ENCODE results near the gene VSTM2B.

VSTM2B gene

DNA sequence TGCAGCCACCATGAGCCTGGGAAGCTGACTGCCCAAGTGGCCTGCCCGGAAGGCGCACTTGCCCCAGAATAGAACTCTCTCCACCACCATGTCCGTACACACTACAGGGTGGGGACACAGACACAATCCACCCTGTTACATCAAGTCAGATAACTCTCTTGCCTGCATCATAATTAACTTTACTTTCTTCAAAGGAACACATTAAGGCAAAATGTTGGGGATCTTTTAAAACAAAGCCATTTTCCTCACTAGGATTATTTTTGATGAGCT is 23.3 kb upstream of the VSTM2B start:
- no peak overlapping the region for H3K4me3 ChIP-seq (ENCODE audit: low read depth, low read length)
- TF ChIP-seq, protein P1, sequence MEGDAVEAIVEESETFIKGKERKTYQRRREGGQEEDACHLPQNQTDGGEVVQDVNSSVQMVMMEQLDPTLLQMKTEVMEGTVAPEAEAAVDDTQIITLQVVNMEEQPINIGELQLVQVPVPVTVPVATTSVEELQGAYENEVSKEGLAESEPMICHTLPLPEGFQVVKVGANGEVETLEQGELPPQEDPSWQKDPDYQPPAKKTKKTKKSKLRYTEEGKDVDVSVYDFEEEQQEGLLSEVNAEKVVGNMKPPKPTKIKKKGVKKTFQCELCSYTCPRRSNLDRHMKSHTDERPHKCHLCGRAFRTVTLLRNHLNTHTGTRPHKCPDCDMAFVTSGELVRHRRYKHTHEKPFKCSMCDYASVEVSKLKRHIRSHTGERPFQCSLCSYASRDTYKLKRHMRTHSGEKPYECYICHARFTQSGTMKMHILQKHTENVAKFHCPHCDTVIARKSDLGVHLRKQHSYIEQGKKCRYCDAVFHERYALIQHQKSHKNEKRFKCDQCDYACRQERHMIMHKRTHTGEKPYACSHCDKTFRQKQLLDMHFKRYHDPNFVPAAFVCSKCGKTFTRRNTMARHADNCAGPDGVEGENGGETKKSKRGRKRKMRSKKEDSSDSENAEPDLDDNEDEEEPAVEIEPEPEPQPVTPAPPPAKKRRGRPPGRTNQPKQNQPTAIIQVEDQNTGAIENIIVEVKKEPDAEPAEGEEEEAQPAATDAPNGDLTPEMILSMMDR (IDR thresholded peaks at IDR 0.05; ENCODE audit: insufficient read depth, low read depth, low read length, missing control alignments), result no peak
- DNase-seq (ENCODE audit: low read depth), result no peak

DNA sequence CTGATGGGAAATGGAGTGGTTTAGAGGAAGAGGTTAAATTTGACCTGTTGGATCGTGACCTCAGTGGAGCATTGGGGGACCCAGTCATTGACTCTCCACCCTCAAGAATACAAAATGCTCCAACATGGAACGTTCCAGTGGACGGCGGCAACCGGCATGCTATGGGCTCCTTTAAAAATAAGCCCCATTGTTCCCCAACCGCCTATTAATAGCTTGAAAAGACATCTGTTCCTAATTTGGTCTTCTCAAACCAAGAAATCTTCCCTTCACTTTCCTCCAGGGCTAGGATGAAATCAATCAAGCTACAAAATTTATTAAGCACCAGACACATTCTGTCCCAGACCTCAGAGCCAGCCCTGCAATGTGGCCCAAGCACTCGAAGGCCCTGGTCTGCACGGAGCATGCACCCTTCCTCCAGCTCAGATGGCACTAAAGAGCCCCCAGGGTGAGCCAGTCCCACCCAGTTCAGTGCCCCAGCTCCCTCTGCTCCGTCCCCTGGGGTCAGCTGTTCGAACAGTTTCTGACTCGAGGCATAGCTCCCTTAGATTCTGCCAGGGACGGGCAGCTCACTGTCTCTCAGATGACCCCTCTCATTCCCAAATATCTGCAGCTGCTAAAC is 22.5 kb upstream of the VSTM2B start:
- TF ChIP-seq, protein P1 (IDR thresholded peaks at IDR 0.05; ENCODE audit: insufficient read depth, low read depth, low read length, missing control alignments), result no peak
- DNase-seq (ENCODE audit: low read depth), result no peak
- no peak overlapping the region for H3K4me3 ChIP-seq (ENCODE audit: low read depth, low read length)

DNA sequence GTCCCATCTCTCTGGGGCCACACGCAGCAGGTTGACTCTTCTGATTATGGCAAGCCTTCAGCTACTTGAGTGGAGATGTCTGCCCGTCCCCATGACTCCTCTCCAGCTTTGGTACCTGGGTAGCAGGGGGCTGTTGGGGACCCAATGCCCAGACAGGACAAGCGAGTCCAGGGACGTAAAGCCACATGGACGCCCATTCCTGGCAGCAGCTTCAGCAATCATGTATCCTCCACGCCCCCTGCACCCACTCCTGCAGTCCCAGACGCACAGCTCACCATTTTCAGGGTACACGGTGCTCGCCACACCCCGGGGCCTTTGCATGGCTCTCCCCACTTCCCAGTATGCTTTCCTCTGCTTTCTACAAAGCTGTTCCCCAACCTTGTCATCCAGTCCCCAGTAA is 22.0 kb upstream of the VSTM2B start:
- DNase-seq (ENCODE audit: low read depth), result no peak
- H3K4me3 ChIP-seq (ENCODE audit: low read depth, low read length), result no peak overlapping the region
- TF ChIP-seq, protein P1 (IDR thresholded peaks at IDR 0.05; ENCODE audit: insufficient read depth, low read depth, low read length, missing control alignments), result no peak

DNA sequence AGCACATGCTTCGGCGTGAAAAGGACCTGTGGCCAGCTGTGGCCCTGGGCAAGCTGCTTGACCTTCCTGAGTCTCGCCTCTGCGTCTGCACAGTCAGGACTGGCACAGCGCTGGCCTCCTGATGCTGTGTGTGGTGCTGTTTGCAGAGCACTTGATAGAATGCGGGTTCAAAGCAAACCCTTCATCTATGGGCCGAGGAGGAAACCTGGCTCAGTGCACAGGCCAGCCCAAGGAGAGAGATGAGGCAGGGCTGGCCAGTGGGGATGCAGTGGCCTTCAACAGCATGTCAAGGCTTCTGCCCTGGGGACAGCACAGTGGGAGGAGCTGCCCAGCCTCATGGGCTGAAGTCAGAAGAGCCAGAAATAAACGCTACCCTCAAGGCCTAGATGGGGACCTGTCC is 21.3 kb upstream of the VSTM2B start:
- DNase-seq (ENCODE audit: low read depth), result no peak
- TF ChIP-seq, protein P1 (IDR thresholded peaks at IDR 0.05; ENCODE audit: insufficient read depth, low read depth, low read length, missing control alignments), result no peak
- no peak overlapping the region for H3K4me3 ChIP-seq (ENCODE audit: low read depth, low read length)

DNA sequence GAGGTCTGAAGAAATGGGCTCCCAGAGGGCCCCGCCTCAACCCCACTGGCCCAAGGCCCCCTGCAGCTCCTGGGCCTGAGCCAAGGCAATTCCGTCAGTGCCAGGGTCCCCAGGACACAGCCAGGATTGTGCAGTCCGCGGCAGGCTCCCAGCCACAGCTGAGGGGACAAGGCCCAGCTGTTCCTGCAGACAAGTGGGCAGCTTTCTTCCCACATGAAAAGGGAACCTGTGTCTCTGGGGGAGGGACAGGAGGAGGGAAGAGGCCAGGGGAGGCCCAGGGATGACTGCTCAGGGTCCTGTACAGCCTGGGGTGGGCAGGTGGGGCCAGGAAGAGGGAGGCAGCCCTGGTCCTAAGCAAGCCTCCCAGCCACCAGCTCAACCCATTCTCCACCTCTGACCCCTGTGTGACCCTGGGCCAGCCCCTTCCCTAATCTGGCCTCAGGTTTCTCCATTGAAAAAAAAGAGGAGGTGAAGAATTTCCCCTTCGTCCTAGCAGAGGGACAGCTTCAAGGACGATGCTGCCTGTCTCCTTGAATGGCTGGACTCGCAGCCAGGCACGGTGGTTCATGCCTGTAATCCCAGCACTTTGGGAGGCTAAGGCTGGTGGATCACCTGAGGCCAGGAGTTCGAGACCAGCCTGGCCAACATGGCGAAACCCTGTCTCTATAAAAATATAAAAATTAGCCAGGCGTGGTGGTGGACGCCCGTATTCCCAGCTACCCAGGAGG is 20.5 kb upstream of the VSTM2B start:
- TF ChIP-seq, protein P1 (IDR thresholded peaks at IDR 0.05; ENCODE audit: insufficient read depth, low read depth, low read length, missing control alignments), result no peak
- no peak for DNase-seq (ENCODE audit: low read depth)
- no peak overlapping the region for H3K4me3 ChIP-seq (ENCODE audit: low read depth, low read length)

DNA sequence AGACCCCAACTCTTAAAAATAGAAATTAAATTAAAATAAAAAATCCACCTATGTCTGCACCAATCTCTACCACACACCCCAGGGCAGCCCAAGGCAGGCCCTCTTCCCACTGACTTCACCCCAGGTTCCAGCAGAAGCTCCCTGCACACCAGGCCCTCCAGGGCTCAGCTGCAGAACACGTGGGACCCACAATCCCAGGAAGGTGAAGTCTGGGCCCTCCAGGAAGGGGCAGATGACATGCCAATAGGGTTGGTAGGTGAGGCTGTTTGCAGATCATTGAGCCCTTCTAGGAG is 19.2 kb upstream of the VSTM2B start:
- H3K4me3 ChIP-seq (ENCODE audit: low read depth, low read length), result no peak overlapping the region
- DNase-seq (ENCODE audit: low read depth), result no peak
- TF ChIP-seq, protein P1 (IDR thresholded peaks at IDR 0.05; ENCODE audit: insufficient read depth, low read depth, low read length, missing control alignments), result no peak
